ENCODE data around the gene ALAS1.

The ALAS1 gene

DNA sequence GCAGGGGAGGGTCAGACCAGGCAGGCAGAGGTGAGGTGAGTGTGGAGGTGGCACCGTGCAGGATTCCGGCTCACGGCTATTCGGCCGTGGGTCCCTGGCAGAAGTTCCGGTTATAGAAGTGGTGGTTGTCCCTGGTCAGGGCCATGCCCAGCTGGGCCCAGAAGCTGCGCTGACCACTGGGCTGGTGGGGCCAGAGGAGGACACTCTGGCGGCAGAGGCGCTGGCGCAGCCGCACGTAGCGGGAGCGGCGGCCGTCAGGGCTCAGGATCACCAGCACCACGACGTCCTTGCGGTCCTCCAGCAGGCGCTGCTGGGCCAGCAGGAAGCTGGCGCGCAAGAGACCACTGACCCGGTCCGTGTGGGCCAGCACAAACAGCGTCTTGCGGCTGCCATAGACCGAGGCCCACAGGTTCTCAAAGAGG is 23.2 kb downstream of the ALAS1 start:
- no peak for DNase-seq (ENCODE audit: low read depth)

DNA sequence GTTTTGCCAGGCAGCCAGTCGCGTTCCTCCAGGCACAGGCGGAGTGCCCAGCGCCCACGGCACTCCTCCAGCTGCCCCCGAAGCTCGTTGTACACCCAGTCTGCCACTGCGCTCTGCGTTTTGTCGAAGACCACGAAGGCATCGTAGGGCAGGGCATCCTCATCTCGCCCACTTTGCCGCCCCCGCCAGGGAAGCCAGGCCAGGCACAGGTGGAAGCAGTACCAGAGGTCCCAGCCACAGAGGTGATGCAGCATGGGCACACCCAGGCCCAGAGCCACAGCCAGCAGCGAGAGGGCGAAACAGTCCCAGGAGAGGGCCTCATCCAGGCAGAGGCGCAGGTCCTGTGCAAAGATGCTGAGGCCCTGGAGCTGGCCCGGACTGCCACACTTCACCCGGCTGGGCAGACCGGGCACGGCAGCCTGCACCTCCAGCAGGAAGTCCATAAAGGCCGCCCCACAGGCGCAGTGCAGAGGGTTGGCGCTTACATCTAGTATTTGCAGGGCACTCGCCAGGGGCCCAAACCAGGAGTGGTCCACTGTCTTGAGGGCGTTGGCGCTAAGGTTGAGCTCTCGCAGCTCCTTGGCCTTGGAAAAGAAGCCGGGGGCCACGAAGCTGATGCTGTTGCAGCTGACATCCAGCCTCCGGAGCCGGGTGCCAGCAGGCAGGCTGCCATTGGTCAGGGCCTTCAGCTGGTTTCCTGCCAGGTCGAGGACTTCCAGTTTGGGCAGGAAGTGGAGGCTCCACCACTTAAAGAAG is 23.8 kb downstream of the ALAS1 start:
- DNase-seq (ENCODE audit: low read depth), result no peak

- no peak for DNase-seq (ENCODE audit: low read depth)
Observed at GRCh38 chr3:52222319-52223221, 24.6 kb downstream of the ALAS1 start.

GRCh38 chr3:52223449-52224408 is 25.8 kb downstream of the ALAS1 start:
- no peak for DNase-seq (ENCODE audit: low read depth)

GRCh38 chr3:52225452-52226228 is 27.7 kb downstream of the ALAS1 start, which contains the start of gene TLR9:
Gene TLR9 (minus strand): TSS chr3:52225645. CDS start chr3:52225529, 116 bp downstream.
- DNase-seq (ENCODE audit: low read depth), result no peak

DNA sequence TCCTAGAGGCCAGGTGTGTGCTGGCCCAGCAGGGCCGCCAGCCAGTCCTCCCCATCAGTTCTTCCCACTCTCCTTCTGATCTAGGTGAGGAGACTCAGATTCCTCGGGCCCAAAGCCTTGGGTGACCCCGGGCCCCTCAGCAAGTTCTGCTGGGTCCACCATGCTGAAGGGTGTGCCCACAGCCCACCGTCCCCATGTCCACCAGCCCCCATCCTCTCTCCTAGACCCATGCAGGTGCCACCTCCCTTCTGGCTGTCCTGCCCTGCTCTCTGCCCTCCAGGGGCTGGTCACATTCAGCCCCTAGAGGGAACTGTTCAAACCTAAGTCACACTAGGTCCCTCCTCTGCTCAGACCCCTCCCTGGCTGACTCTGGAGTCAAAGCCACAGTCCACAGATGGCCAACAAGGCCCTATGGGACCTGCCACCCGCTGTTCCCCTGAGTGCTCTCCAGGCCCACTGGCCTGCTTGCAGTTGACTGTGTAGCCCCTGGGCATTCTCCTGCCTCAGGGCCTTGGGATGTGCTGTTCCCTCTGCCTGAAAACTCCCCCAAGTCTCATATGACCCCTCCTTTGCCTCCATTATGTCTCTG is 28.4 kb downstream of the ALAS1 start:
- DNase-seq (ENCODE audit: low read depth), result no peak

- DNase-seq (ENCODE audit: low read depth), result no peak
Observed at GRCh38 chr3:52227117-52227516, 29.2 kb downstream of the ALAS1 start.

DNA sequence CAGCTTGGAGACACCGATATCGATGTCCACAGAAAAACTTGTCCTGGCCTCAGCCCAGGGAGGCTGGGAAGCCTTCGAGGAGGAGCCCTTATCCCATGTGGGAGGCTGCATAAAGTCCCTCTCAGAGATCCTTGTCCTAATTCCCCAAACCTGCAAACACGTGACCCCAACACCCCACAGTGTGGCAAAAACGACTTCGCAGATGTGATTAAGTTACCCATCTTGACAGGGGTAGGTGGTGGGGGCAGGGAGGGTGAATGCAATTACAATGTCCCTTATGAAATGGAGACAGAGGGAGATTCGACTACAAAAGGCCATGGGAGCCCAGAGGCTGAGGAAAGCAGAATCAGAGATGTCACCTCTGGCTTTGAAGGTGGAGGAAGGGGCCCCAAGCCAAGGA is 29.8 kb downstream of the ALAS1 start:
- DNase-seq (ENCODE audit: low read depth), result no peak

DNA sequence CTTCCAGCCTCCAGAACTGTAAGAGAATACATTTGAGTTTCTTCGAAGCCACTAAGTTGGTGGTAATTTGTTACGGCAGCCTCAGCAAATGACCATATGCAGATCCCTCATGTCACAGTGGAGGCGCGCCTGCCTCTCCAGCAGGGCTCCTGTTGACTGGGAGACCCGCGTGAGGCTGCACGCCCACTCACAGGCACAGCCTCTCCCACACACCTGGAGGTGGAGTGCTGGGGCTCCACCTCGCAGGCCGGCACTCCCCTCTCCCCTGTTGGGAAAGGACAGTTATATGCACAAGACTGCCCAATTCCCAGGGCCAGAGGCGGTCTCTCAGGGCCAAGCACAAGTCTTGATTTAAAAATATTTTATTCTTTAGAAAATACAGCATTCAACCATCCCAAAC is 30.3 kb downstream of the ALAS1 start:
- no peak for DNase-seq (ENCODE audit: low read depth)

DNA sequence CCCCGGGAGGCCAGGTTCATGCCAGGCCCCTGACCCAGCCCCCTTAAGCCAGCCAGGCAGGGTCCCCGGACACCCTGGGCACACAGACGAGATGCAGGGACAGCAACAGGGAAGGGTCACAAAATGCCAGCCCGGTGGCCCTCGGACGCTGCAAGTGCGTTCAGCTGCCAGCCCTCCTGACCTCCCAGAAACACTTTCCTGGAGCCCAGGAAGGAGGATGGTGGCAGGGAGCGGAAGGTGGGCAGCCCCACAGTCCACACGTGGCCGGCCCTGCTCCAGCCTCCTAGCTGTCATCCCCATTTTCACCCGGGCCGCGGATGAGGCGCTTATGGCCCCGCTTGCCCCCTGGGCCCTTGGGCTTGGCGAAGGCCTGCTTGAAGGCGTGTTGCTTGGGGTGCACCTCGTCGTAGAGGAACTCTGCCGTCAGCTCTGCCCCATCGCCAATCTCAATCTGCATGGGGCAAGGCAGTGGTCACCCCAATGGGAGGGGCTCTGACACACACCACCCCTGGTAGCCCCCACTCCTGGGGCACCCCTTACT is 30.9 kb downstream of the ALAS1 start:
- DNase-seq (ENCODE audit: low read depth), result no peak

- DNase-seq (ENCODE audit: low read depth), result no peak
Observed at GRCh38 chr3:52229656-52230055, 31.7 kb downstream of the ALAS1 start.

DNA sequence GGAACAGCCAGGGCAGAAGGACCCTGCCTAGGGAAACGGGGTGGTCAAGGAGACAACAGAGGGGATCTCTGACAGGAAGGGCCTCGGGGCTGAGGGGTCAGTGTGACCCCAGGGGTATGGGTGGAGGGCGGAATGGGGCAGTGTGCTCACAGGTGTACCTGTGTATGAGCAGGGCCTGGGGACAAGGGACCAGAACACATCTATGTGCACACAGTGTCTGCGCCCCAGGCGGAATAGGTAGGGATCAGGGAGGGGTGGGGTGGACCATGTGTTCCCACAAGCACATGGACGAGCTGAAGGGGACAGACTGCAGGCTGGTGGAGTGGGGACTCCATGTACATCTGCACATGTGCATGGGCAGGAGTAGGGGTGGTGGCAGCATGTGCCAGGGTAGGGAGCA is 32.5 kb downstream of the ALAS1 start:
- no peak for DNase-seq (ENCODE audit: low read depth)

- no peak for DNase-seq (ENCODE audit: low read depth)
Observed at GRCh38 chr3:52230889-52231499, 33.0 kb downstream of the ALAS1 start.

DNA sequence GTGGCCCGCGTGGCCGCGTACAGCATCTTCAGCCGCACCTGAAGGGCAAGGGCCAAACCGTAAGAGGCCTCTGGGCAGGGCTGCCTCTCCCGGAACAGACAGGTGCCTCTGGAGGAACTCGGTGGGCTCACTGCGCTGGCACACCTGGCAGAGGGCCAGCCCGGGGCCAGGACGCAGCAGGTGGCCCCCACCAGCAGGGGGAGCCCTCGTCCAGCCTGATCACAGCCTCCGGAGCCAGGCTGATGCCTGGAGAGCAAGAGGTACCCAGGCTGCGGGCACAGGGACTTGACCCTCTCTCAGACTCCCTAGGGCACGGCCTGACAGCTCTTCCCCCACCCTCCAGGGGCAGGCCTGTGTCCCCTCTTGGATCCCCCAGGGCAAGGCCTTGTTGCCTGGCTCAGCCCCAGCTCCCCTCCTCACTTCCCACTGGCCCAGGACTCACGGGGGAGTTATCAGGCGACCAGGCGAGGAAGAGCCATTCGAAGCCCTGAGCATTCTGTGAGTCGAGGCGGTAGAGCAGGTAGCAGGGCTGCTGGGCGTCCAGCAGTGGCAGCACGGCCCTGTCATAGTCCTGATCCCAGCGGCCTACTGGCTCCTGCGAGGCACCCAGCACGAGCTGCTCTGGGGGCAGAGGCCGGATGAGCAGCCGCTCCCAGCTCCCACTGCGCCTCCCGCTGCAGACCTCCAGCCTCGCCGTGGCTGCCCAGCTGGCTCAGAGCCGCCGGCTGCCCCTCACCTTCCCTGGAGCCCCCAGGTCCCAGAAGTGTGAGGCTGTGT is 33.7 kb downstream of the ALAS1 start:
- DNase-seq (ENCODE audit: low read depth), result peak; percentile 66

- DNase-seq (ENCODE audit: low read depth), result no peak
Observed at GRCh38 chr3:52232279-52233107, 34.5 kb downstream of the ALAS1 start.

DNA sequence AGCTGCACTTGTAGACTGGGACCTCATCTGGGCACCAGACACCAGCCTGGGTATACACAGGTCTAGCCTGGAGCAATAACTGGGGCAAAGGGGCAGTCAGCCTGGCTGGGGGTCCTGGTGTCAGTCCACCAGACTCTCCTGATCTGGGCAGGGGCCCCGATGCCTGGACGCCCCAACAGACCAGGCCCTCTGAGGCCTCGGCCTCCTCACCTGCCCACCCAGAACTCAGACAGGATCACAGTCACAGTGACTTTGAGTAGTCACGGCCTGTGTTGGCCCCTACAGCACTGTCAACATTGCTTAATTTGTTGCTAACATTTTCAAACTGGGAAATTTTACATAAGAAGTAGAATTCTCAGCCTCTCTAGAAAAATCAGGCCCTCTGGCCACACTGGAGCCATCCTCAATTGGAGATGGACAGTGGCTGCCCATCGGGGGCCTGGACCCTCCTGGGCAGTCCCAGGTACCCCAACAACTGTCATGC is 35.2 kb downstream of the ALAS1 start:
- DNase-seq (ENCODE audit: low read depth), result no peak

DNA sequence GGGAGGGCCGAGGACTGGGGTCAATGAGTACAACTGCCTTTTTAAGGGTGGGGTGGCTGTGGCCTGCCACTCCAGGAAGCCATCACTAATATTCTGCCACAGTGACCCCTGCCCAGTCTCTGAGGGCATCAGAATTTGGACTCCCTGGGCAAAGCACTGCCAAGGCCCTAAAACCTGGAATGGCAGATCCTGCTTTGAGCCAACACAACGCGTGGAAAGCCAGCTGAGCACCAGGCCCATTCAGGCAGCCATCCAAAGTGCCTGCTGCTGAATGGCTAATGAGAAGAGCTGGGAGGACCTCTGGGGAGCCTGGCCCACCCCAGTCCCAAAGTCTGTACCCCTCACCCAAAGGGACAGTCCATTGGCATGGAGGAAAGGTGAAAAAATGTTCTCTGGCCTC is 36.0 kb downstream of the ALAS1 start:
- DNase-seq (ENCODE audit: low read depth), result no peak

Measured in ELR (cell line).